ENCODE results near the gene BHLHA15.

Gene BHLHA15

DNA sequence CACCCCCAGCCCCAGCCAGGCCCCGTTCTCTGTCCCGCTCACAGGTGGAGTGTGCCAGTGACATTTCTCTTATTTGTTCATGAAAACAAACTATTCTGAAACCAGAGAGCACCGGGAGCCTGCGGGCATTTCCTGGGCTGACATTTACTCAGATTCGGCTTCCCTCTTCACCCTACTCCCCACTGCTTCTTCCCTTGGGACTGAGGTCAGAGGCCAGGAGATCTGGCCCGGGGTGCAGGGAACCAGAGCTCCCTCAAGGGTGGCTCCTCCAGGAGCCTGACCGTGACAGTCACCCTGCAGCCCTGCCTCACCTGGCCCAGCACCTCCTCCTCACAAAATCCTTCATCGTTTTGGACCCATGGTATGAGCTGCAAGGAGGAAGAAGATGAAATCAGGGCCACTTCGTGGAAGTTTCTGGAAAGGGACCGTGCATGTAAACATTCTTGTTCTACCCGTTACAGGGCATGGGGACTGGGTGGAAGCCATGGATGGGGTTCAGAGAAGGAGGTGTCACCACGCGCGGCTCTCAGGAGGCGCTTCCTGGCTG lies 12.2 kb downstream of the BHLHA15 start:
- no peak for TF ChIP-seq CTCF (IDR thresholded peaks at IDR 0.05; ENCODE audit: low read depth, low read length, missing control alignments)
- DNase-seq (ENCODE audit: extremely low read depth, low read depth), result no peak
- H3K4me3 ChIP-seq (replicated peaks; ENCODE audit: low read depth, low read length), result no peak overlapping the region

DNA sequence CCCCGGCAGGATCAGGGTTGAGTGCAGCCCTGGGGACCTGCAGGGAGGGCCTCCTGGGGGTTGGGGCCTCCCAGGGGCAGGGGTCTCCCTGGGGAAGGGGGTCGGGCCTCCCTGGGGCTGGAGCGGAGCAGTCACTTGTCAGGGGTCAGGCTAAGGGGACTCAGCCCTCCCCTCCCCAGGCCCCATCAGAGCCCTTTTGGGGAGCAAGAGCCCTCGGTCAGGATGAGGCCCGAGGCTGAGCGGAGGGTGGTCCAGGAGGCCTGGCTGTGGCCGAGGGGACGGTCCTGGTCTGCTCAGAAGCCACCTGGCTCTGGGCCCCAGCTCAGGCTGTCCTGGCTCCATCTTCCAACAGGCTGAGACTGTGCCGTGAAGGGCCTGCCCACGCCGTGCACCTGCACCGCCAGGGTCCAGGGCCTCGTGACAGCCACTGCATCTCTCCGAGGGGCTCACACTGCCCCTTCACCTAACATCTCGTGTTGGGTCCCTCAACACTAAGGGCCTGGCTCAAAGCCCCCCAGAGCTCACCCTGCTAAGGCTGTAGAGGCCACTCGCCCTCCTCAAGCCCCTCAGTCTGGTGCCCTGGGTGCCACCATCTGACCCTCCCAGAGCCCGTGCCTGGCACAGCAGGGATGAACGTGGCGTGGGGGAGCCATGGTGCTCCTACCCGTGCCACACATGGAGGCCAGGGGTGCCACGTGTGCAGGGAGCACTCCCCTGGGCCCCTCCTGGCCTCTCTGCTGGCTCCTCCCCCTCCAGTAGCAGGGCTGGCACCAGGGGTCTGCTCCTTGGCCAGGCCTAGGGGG lies 12.9 kb downstream of the BHLHA15 start:
- TF ChIP-seq CTCF (IDR thresholded peaks at IDR 0.05; ENCODE audit: low read depth, low read length, missing control alignments), result no peak
- DNase-seq (ENCODE audit: extremely low read depth, low read depth), result no peak

GRCh38 chr7:98224701-98225181 lies 13.5 kb downstream of the BHLHA15 start:
- H3K4me3 ChIP-seq (replicated peaks; ENCODE audit: low read depth, low read length), result no peak overlapping the region
- DNase-seq (ENCODE audit: extremely low read depth, low read depth), result no peak
- no peak for TF ChIP-seq CTCF (IDR thresholded peaks at IDR 0.05; ENCODE audit: low read depth, low read length, missing control alignments)

More for the DNA sequence above, 12.9 kb downstream of the BHLHA15 start:
- no peak overlapping the region for H3K4me3 ChIP-seq (replicated peaks; ENCODE audit: low read depth, low read length)

DNA sequence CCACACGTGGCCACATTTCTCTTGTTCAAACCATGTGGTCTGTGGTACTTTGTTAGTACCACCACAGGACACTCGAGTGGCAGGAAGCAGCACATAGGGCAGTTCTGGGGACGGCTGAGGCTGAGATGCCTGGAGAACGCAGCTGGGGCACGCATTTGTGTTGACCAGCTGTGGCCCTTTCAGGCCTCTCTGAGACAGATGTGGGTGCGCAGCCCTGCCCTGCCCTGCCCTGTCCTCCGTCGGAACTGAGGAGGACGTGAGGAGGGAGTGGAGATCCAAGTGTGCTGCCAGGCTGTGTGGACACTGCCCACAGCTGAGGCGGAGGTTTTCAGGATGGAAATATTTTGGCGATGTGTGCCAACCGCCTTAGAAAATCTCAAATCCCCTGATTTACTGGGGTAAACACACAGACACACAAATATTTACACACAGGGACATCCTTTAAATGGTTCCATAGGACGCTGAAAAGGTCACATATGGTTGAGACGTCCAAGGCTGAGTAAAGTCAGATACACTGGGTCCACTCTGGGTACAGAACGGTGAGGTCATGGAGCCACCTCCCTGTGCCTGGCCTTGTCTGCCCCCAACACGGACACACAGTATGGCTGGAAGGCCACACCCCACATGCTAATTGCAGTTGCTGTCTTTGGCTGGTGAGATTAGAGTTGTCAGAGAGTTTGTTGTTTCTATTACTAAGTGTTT lies 14.8 kb downstream of the BHLHA15 start:
- TF ChIP-seq CTCF (IDR thresholded peaks at IDR 0.05; ENCODE audit: low read depth, low read length, missing control alignments), result no peak
- no peak for DNase-seq (ENCODE audit: extremely low read depth, low read depth)
- no peak overlapping the region for H3K4me3 ChIP-seq (replicated peaks; ENCODE audit: low read depth, low read length)

DNA sequence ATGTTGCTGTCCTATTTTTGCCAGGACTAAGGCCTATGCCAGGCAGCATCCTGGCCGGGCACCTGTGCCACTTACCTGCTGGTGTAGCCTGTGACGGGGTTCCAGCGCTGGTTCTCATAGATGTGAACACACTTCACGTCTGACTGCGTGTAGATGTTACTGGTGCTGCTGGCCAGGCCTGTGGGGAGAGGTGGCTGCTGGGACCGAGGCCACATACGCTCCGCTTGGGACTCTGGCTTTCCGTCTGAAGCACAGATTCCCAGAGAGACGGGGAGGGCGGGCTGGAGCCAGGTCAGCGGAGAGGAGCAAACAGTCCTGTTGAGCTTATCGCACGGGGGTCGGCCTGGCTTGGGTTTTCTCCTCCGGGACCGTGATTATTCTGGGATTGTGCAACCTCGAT lies 16.7 kb downstream of the BHLHA15 start:
- no peak overlapping the region for H3K4me3 ChIP-seq (replicated peaks; ENCODE audit: low read depth, low read length)
- DNase-seq (ENCODE audit: extremely low read depth, low read depth), result no peak
- no peak for TF ChIP-seq CTCF (IDR thresholded peaks at IDR 0.05; ENCODE audit: low read depth, low read length, missing control alignments)

DNA sequence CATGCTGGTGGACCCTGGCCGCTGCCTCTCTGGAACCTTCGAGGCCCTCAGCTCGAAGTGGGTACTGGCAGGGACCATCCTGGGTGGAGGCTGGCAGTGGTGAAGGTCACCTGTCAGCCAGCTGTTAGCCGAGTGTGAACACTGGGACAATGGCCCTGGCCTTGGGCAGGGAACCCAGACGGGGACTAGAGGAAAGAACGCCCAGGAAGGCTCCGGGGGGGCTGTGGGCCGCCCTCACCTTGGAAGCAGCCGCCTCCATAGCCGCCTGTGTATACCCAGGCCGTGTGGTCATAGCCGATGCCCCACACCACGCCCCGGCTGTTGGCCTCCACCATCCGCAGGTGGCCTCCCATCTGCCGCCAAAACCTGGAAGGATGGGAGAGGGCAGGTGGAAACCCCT lies 17.6 kb downstream of the BHLHA15 start:
- no peak for TF ChIP-seq CTCF (IDR thresholded peaks at IDR 0.05; ENCODE audit: low read depth, low read length, missing control alignments)
- no peak for DNase-seq (ENCODE audit: extremely low read depth, low read depth)
- H3K4me3 ChIP-seq (replicated peaks; ENCODE audit: low read depth, low read length), result no peak overlapping the region

Measured in HFF-Myc (cell line).